ENCODE data around the gene ARHGAP15. TPM values are rescaled to one million over a fixed set of nuclear protein-coding genes. Genes with fewer than 3 reads are reported as not detected.
A peak's percentile ranks its signal among the peaks of the same experiment; 100 is the strongest.

Gene ARHGAP15
- total and polyA plus RNA-seq, 7 experiments from 2014 or later: 164 to 311 (median 201) TPM

- Histone ChIP-seq H3K9me3 (ENCODE audit: control insufficient read depth in 2 of 3, low read length in 3 of 3) (no peaks in the 10 kb centered on the region), H3K27ac (ENCODE audit: low read depth, low read length) (no peak overlapping the region), H3K4me1 (ENCODE audit: control insufficient read depth in 2 of 2, insufficient read depth in 2 of 2, low read length in 2 of 2) (no peaks in the 10 kb centered on the region), H3K36me3 (ENCODE audit: control insufficient read depth in 2 of 3, insufficient read depth in 3 of 3, low read length in 3 of 3) (no peaks in the 10 kb centered on the region), H3K27me3 (ENCODE audit: control insufficient read depth in 2 of 2, insufficient read depth in 2 of 2, low read length in 2 of 2) (no peaks in the 10 kb centered on the region), H3K4me3 (ENCODE audit: low read length) (no peak overlapping the region)
- H3K36me3 Mint-ChIP-seq: peaks cover 15 to 32% (median 17%) of the 10 kb centered on the region in 5 donors
- H3K27me3 Mint-ChIP-seq: no peaks in the 10 kb centered on the region
- no peaks in the 10 kb centered on the region for H3K9me3 Mint-ChIP-seq
- H3K4me3 Mint-ChIP-seq: peak overlapping the region in 1 of 10 donors; percentile 5
- intact Hi-C loops (cut with micrococcal nuclease): no loop called here
- peak overlapping the region in 3 of 9 donors; percentile 43 to 74 (median 52) for H3K27ac Mint-ChIP-seq
- ChIA-PET CTCF (no interaction called here), POLR2A (no interaction called here)
- DNase-seq (peak in 2 of 9 donors; percentile 8 to 9), ATAC-seq (no peak)
- peaks cover 4 to 66% (median 47%) of the 10 kb centered on the region in 7 donors for H3K4me1 Mint-ChIP-seq
Observed at GRCh38 chr2:143686585-143687164, 557.5 kb downstream of the ARHGAP15 start.

DNA sequence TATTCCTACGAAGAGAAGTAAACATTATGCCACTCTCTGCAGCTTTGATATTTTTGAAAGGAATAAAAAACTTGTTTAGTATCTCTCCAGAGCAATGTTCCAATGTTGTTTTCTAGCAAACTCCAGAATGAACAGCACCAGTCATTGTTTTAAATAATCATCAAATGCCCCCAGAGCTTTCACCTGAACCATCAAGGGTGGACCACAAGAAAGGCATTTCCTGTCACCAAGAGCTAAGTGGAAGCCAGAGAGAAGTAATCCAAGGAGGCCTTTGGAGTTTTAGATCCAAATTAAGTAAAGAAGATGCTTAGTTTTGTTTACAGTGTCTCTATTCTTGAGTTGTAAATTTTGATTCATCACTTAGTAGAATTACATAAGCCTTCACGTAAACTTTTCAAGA, 559.0 kb downstream of the ARHGAP15 start:
- intact Hi-C loops (cut with micrococcal nuclease): no loop called here
- Histone ChIP-seq H3K9me3 (ENCODE audit: control insufficient read depth in 2 of 3, low read length in 3 of 3) (no peaks in the 10 kb centered on the region), H3K4me1 (ENCODE audit: control insufficient read depth in 2 of 2, insufficient read depth in 2 of 2, low read length in 2 of 2) (no peaks in the 10 kb centered on the region), H3K36me3 (ENCODE audit: control insufficient read depth in 2 of 3, insufficient read depth in 3 of 3, low read length in 3 of 3) (no peaks in the 10 kb centered on the region), H3K27me3 (ENCODE audit: control insufficient read depth in 2 of 2, insufficient read depth in 2 of 2, low read length in 2 of 2) (no peaks in the 10 kb centered on the region), H3K27ac (ENCODE audit: low read depth, low read length) (no peak overlapping the region), H3K4me3 (ENCODE audit: low read length) (no peak overlapping the region)
- ATAC-seq (no peak), DNase-seq (peak in 2 of 9 donors; percentile 5 to 9)
- Mint-ChIP-seq H3K4me1 (peaks cover 4 to 59% (median 40%) of the 10 kb centered on the region in 7 donors), H3K36me3 (peaks cover 19 to 40% (median 26%) of the 10 kb centered on the region in 5 donors), H3K9me3 (no peaks in the 10 kb centered on the region), H3K27me3 (no peaks in the 10 kb centered on the region), H3K4me3 (no peak overlapping the region), H3K27ac (peak overlapping the region in 2 of 9 donors; percentile 6 to 23)
- POLR2A ChIA-PET: no interaction called here
- CTCF ChIA-PET: no interaction called here

DNA sequence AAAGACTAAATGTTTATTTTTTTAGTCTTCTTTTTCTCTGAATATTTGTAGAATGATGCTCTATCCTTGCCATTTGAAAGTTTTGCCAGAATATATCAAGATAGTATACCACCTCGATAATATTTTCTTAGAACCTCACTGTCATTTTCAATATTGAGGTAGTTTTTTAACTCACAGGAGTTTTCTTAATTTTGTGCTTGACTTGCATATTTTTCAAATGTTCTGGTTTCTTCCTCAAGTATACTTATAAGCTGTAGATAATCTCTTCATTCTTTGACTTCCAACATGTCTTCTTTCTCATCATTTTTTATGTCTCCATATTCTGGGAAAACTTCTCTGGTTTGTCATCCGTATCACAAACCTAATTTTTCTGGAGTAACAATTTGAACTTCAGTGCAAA, 559.6 kb downstream of the ARHGAP15 start:
- Mint-ChIP-seq H3K9me3 (no peaks in the 10 kb centered on the region), H3K4me3 (no peak overlapping the region), H3K36me3 (peaks cover 19 to 44% (median 31%) of the 10 kb centered on the region in 5 donors), H3K27ac (peak overlapping the region in 2 of 9 donors; percentile 13 to 19), H3K27me3 (no peaks in the 10 kb centered on the region), H3K4me1 (peaks cover 4 to 58% (median 40%) of the 10 kb centered on the region in 7 donors)
- ChIA-PET CTCF (no interaction called here), POLR2A (interaction anchor here (1.2 kb wide), 1 partner anchor 71 kb away, joined by 3 read pairs; no protein-coding TSS in a partner anchor)
- Histone ChIP-seq H3K4me1 (ENCODE audit: control insufficient read depth in 2 of 2, insufficient read depth in 2 of 2, low read length in 2 of 2) (no peaks in the 10 kb centered on the region), H3K27me3 (ENCODE audit: control insufficient read depth in 2 of 2, insufficient read depth in 2 of 2, low read length in 2 of 2) (no peaks in the 10 kb centered on the region), H3K36me3 (ENCODE audit: control insufficient read depth in 2 of 3, insufficient read depth in 3 of 3, low read length in 3 of 3) (no peaks in the 10 kb centered on the region), H3K27ac (ENCODE audit: low read depth, low read length) (no peak overlapping the region), H3K9me3 (ENCODE audit: control insufficient read depth in 2 of 3, low read length in 3 of 3) (no peaks in the 10 kb centered on the region), H3K4me3 (ENCODE audit: low read length) (no peak overlapping the region)
- DNase-seq (no peak), ATAC-seq (no peak)
- intact Hi-C loops (cut with micrococcal nuclease): no loop called here

DNA sequence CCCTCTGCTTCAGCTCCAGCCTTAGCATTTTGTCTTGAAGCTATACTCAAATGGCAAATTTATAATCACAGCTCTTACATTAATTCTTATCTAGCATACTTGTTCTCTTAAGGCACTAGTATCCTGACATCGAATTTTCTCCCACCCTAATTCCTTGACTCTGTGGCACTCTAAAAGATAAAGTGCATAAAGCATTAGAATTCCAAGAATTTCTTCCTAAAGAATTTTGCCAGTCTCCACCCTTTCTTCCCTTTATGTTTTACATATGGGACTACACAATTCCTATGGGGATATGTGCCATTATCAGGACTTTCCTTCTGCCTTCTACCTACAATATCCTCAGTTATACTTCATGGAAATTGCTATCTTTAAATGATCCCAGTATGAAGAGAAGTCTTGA, 560.3 kb downstream of the ARHGAP15 start:
- Mint-ChIP-seq H3K27ac (peak overlapping the region in 1 of 9 donors; percentile 69), H3K9me3 (no peaks in the 10 kb centered on the region), H3K4me1 (peaks cover 4 to 51% (median 38%) of the 10 kb centered on the region in 7 donors), H3K36me3 (peaks cover 19 to 51% (median 35%) of the 10 kb centered on the region in 5 donors), H3K4me3 (no peak overlapping the region), H3K27me3 (no peaks in the 10 kb centered on the region)
- DNase-seq: no peak
- Histone ChIP-seq H3K27ac (ENCODE audit: low read depth, low read length) (no peak overlapping the region), H3K27me3 (ENCODE audit: control insufficient read depth in 2 of 2, insufficient read depth in 2 of 2, low read length in 2 of 2) (no peaks in the 10 kb centered on the region), H3K9me3 (ENCODE audit: control insufficient read depth in 2 of 3, low read length in 3 of 3) (no peaks in the 10 kb centered on the region), H3K36me3 (ENCODE audit: control insufficient read depth in 2 of 3, insufficient read depth in 3 of 3, low read length in 3 of 3) (no peaks in the 10 kb centered on the region), H3K4me3 (ENCODE audit: low read length) (no peak overlapping the region), H3K4me1 (ENCODE audit: control insufficient read depth in 2 of 2, insufficient read depth in 2 of 2, low read length in 2 of 2) (no peaks in the 10 kb centered on the region)
- CTCF ChIA-PET: no interaction called here
- POLR2A ChIA-PET: interaction anchor here (0.8 to 1.3 kb wide), 3 partner anchors 10 to 71 kb away, joined by 3 to 5 read pairs (median 4); no protein-coding TSS in a partner anchor
- intact Hi-C loops (cut with micrococcal nuclease): no loop called here
- ATAC-seq: no peak

DNA sequence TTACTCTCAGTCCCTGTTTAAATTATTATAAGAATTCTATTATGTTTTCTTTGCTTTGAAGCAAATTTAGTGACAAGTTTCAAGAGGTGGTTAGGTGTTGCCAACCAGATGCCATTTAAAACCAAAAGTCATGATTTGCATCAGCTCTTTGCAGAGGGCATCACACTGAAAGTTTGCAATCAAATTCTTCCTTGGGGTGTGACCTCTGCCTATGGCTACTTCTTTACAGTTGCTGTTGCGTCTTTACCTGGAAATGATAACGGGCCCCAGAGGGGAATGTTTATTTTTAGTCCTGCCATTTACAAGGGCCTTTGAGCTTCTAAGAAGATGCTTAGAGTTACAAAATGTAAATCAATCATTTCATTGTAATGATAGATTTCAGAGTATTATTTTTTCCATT, 561.0 kb downstream of the ARHGAP15 start:
- peaks cover 19 to 52% (median 35%) of the 10 kb centered on the region in 5 donors for H3K36me3 Mint-ChIP-seq
- Histone ChIP-seq H3K36me3 (ENCODE audit: control insufficient read depth in 2 of 3, insufficient read depth in 3 of 3, low read length in 3 of 3) (no peaks in the 10 kb centered on the region), H3K27me3 (ENCODE audit: control insufficient read depth in 2 of 2, insufficient read depth in 2 of 2, low read length in 2 of 2) (no peaks in the 10 kb centered on the region), H3K4me1 (ENCODE audit: control insufficient read depth in 2 of 2, insufficient read depth in 2 of 2, low read length in 2 of 2) (no peaks in the 10 kb centered on the region), H3K9me3 (ENCODE audit: control insufficient read depth in 2 of 3, low read length in 3 of 3) (no peaks in the 10 kb centered on the region), H3K4me3 (ENCODE audit: low read length) (no peak overlapping the region), H3K27ac (ENCODE audit: low read depth, low read length) (no peak overlapping the region)
- H3K27ac Mint-ChIP-seq: no peak overlapping the region
- DNase-seq: no peak
- intact Hi-C loops (cut with micrococcal nuclease): no loop called here
- H3K9me3 Mint-ChIP-seq: no peaks in the 10 kb centered on the region
- ChIA-PET CTCF (no interaction called here), POLR2A (interaction anchor here (1.3 kb wide), 1 partner anchor 10 kb away, joined by 5 read pairs; no protein-coding TSS in a partner anchor)
- H3K4me3 Mint-ChIP-seq: no peak overlapping the region
- no peak for ATAC-seq
- no peaks in the 10 kb centered on the region for H3K27me3 Mint-ChIP-seq
- peaks cover 4 to 44% (median 32%) of the 10 kb centered on the region in 7 donors for H3K4me1 Mint-ChIP-seq

- Mint-ChIP-seq H3K4me3 (no peak overlapping the region), H3K9me3 (no peaks in the 10 kb centered on the region), H3K27ac (no peak overlapping the region), H3K27me3 (no peaks in the 10 kb centered on the region), H3K4me1 (peaks cover 4 to 42% (median 32%) of the 10 kb centered on the region in 7 donors), H3K36me3 (peaks cover 19 to 52% (median 39%) of the 10 kb centered on the region in 5 donors)
- Histone ChIP-seq H3K27me3 (ENCODE audit: control insufficient read depth in 2 of 2, insufficient read depth in 2 of 2, low read length in 2 of 2) (no peaks in the 10 kb centered on the region), H3K4me3 (ENCODE audit: low read length) (no peak overlapping the region), H3K9me3 (ENCODE audit: control insufficient read depth in 2 of 3, low read length in 3 of 3) (no peaks in the 10 kb centered on the region), H3K27ac (ENCODE audit: low read depth, low read length) (no peak overlapping the region), H3K36me3 (ENCODE audit: control insufficient read depth in 2 of 3, insufficient read depth in 3 of 3, low read length in 3 of 3) (no peaks in the 10 kb centered on the region), H3K4me1 (ENCODE audit: control insufficient read depth in 2 of 2, insufficient read depth in 2 of 2, low read length in 2 of 2) (no peaks in the 10 kb centered on the region)
- intact Hi-C loops (cut with micrococcal nuclease): no loop called here
- POLR2A ChIA-PET: no interaction called here
- ATAC-seq: no peak
- DNase-seq: no peak
- CTCF ChIA-PET: no interaction called here
Observed at GRCh38 chr2:143691121-143691520, 561.9 kb downstream of the ARHGAP15 start.

DNA sequence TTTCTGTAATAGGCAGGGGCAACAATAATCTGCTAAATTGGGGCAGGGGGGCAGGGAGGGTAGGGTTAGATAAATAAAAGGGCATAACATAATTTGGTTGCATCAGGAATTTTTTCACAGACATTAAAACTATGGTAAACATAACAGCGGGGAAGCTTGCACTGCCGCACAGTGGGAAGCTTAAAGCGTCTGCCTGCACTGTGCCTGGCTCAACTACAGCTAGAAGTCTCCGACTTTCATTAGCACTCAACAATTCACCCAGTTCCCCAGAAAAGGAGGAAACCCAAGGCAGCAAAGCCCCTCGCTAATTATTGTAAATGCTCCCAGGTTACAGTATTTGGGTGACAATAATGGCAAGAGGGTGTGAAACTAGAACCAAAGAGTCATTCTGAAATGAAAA, 562.9 kb downstream of the ARHGAP15 start:
- Histone ChIP-seq H3K27ac (ENCODE audit: low read depth, low read length) (no peak overlapping the region), H3K4me1 (ENCODE audit: control insufficient read depth in 2 of 2, insufficient read depth in 2 of 2, low read length in 2 of 2) (no peaks in the 10 kb centered on the region), H3K36me3 (ENCODE audit: control insufficient read depth in 2 of 3, insufficient read depth in 3 of 3, low read length in 3 of 3) (no peaks in the 10 kb centered on the region), H3K4me3 (ENCODE audit: low read length) (no peak overlapping the region), H3K27me3 (ENCODE audit: control insufficient read depth in 2 of 2, insufficient read depth in 2 of 2, low read length in 2 of 2) (no peaks in the 10 kb centered on the region), H3K9me3 (ENCODE audit: control insufficient read depth in 2 of 3, low read length in 3 of 3) (no peaks in the 10 kb centered on the region)
- ATAC-seq (no peak), DNase-seq (no peak)
- POLR2A ChIA-PET: no interaction called here
- Mint-ChIP-seq H3K27me3 (no peaks in the 10 kb centered on the region), H3K4me3 (no peak overlapping the region), H3K9me3 (no peaks in the 10 kb centered on the region), H3K4me1 (peaks cover 4 to 32% (median 22%) of the 10 kb centered on the region in 7 donors), H3K36me3 (peaks cover 19 to 49% (median 40%) of the 10 kb centered on the region in 5 donors), H3K27ac (peak overlapping the region in 1 of 9 donors; percentile 7)
- CTCF ChIA-PET: no interaction called here
- intact Hi-C loops (cut with micrococcal nuclease): no loop called here

Measured in naive thymus-derived CD4-positive, alpha-beta T cell (primary cell).